Neural progenitor cell (in vitro differentiated cells): ENCODE results near the gene C9orf78.

Experiments used
- EZH2 ChIP-seq: fragments of 200-600 bp; sonication (generic); IDR thresholded peaks from 2 replicates; pipeline ENCODE4 v1.6.1; 2017; ENCODE audit warnings: antibody characterized with exemption, mild to moderate bottlenecking, moderate library complexity
- EZH2phosphoT487 ChIP-seq: fragments of 200-600 bp; sonication (generic); IDR thresholded peaks from 2 replicates; pipeline ENCODE4 v1.6.1; 2017; ENCODE audit warnings: antibody characterized with exemption
- TF ChIP-seq, protein P1 (sequence below): fragments of 200-600 bp; sonication (generic); IDR thresholded peaks from 2 replicates; pipeline ENCODE4 v1.5.1; 2017; ENCODE audit warnings: antibody characterized with exemption, mild to moderate bottlenecking

DNA sequence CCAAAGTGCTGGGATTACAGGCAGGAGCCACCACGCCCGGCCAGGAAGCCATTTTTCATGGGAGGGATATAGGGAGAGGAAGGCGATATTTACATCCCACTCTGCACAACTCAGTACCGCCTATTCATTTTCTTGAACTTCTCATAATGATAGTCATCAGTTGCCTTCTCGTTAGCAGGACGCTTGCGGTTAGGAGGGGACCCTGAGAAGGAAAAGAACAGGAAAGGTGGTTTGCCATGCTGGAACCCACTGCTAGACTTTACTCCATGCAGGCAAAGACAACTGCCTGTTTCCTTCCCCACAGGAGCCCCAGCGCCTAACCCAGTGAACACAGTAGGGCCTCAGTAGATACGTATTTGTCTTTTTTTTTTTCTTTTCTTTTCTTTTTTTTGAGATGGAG is 7.0 kb downstream of the C9orf78 start:
- TF ChIP-seq, protein P1, sequence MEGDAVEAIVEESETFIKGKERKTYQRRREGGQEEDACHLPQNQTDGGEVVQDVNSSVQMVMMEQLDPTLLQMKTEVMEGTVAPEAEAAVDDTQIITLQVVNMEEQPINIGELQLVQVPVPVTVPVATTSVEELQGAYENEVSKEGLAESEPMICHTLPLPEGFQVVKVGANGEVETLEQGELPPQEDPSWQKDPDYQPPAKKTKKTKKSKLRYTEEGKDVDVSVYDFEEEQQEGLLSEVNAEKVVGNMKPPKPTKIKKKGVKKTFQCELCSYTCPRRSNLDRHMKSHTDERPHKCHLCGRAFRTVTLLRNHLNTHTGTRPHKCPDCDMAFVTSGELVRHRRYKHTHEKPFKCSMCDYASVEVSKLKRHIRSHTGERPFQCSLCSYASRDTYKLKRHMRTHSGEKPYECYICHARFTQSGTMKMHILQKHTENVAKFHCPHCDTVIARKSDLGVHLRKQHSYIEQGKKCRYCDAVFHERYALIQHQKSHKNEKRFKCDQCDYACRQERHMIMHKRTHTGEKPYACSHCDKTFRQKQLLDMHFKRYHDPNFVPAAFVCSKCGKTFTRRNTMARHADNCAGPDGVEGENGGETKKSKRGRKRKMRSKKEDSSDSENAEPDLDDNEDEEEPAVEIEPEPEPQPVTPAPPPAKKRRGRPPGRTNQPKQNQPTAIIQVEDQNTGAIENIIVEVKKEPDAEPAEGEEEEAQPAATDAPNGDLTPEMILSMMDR = no peak
- TF ChIP-seq EZH2 (no peak), EZH2phosphoT487 (no peak)
